Skeletal muscle cell (primary cell): Measurements from ENCODE around the gene SPRR3.

ENCODE experiments used
- DNase-seq: peaks from one replicate; pipeline ENCODE4 v3.0.0-alpha.2; 2010; ENCODE audit warnings: low read depth
- H3K4me3 ChIP-seq: 2 replicates; pipeline ENCODE4 v1.5.1; 2011; ENCODE audit warnings: low read depth, mild to moderate bottlenecking, control low read depth, low read length, moderate library complexity

The SPRR3 gene

DNA sequence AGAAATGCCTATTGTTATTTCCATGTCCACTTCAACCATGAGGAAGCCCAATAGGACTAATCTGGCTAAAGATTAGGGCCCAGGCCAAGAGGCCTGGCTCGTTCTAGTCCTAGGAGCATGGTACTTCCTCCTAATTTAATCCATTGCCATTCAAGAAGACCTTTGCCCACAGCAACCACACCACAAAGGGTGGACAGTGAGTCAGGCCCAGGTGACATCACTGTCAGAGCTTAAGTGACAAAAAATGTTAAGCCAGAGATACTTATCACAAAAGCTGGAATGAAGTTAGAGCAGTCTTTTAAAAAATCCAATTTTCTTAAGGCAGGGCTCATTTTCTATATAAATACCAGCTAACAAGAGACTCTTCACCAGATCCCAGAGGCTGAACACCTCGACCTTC is at the start of gene SPRR3:
TSS of gene SPRR3 (plus strand) at position 368 of the 400 bp plus-strand sequence. CDS start 1,272 bp downstream, outside the sequence.
- H3K4me3 ChIP-seq, result no peak within 1 kb of the TSS
- no peak for DNase-seq

- no peak for DNase-seq
- no peak overlapping the region for H3K4me3 ChIP-seq
These were observed 47.8 kb upstream of the SPRR3 start for GRCh38 chr1:152953761-152954160.

- H3K4me3 ChIP-seq, result no peak overlapping the region
- no peak for DNase-seq
These were observed 47.1 kb upstream of the SPRR3 start for GRCh38 chr1:152954436-152954835.

DNA sequence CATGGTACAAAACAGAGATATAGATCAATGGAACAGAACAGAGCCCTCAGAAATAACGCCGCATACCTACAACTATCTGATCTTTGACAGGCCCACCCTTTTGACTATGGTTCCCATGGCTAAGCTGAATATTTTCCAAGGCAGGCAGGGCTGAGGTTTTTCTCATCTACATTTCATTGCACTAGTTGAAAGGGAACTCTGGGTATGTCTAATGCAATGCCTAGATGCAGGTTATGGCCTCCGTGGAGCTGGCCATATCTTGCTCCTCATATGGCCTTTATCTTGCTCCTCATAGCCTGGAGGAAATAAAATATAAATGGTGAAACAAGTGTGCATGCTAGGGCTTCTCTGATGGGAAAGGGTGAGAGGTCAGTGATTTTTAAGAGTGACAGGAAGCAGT is 44.0 kb upstream of the SPRR3 start:
- DNase-seq, result no peak
- H3K4me3 ChIP-seq, result no peak overlapping the region

DNA sequence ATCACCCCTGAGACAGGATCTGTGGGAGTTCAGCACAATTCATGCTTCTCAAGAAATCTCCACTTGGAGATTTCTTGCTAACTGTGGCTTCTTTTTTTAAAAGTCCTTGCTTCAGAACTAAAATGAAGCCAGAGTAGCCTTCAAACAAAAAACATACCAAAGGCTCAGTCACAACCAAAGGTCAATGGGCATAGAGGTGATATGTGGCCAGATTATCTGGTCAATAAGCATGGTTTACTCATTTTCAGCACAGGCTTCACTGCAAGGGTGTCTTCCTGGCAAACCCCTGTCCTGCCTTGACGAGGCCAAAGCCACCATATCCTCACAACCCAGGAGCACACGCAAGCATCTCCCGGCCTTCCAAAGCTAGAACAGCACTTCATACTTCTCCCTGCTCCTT is 42.3 kb upstream of the SPRR3 start:
- no peak for DNase-seq
- no peak overlapping the region for H3K4me3 ChIP-seq

- no peak for DNase-seq
- no peak overlapping the region for H3K4me3 ChIP-seq
These were observed 41.6 kb upstream of the SPRR3 start for GRCh38 chr1:152959801-152960451.

DNA sequence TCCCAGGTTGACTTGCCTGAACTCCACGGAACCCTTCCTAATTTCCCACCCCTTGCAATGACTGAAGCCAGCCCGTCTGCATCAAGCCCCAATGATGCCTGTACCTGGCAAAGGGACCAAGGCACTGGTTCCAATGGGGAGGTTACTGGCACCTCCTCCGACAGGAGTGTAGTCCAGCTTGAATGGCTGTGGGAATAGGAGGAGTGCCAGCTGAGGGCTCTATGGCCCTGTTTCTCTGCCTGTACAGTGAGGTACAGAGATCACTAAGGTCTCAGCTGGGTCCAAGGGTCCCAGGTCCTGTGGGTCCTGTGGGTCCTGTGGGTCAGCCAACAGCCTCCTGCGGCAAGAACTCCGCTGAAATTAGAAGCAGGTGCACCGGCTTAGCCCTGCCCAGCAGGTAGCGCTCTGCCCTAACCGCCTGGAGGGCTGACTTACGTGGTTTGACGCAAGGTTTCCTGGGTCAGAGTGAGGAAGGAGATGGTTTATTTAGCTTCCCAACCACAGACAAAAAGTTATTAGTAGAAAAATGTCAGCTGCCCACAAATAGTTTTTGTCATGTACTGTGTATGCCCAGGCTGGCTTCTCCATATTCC is 41.0 kb upstream of the SPRR3 start:
- no peak for DNase-seq
- H3K4me3 ChIP-seq, result no peak overlapping the region

DNA sequence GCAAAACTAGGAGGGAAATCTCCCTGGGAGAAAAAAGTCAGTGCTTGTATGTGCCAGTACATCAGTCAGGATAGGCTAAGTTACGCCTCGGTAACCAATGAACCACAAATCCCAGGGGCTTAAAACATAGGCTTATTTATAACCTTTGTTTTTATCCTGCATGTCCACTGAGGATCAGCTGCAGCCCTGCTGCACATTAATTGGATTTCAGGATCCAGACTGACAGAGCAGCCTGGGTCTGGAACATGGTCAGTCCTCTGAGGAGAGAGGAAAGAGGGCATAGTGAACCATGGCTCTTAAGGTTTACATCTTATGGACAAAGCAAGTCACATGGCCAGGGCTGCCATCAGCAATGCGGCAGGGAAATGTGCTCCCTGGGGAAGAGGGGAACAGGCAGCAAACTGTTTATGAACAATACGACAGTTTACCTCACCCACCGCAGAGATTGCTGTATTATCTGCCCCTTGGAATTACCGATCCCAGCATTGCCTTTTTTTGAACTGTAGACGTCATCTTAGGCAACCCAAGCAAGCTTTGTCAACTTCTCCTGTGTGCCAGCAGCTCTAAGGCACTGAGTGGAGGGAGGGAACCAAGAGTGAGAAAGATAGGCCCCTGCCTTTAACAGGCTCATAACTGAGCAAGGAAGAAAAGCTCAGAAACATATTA is 40.2 kb upstream of the SPRR3 start:
- H3K4me3 ChIP-seq, result no peak overlapping the region
- DNase-seq, result no peak

GRCh38 chr1:152962876-152963415 is 38.6 kb upstream of the SPRR3 start:
- no peak for DNase-seq
- no peak overlapping the region for H3K4me3 ChIP-seq

- DNase-seq, result no peak
- no peak overlapping the region for H3K4me3 ChIP-seq
These were observed 37.0 kb upstream of the SPRR3 start for GRCh38 chr1:152964536-152964935.

DNA sequence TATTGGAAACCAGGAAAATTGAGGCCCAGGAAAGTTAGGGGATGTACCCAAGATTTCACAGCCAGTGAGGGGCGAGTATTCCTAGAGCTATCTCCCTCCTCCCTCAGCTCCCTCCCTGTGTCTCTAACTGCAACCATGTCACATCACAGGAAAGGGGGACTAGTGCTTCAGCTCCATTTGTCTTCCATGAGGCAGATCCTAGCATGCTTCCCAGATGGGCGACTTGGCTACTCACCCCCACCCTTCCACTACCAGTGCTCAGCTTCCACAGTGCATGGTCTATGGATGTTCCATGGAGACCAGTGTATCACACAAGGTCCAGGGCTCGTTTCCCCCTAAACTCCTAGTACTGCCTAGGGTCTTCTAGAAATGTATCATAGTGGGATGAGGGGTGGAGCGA is 35.7 kb upstream of the SPRR3 start:
- no peak overlapping the region for H3K4me3 ChIP-seq
- no peak for DNase-seq

DNA sequence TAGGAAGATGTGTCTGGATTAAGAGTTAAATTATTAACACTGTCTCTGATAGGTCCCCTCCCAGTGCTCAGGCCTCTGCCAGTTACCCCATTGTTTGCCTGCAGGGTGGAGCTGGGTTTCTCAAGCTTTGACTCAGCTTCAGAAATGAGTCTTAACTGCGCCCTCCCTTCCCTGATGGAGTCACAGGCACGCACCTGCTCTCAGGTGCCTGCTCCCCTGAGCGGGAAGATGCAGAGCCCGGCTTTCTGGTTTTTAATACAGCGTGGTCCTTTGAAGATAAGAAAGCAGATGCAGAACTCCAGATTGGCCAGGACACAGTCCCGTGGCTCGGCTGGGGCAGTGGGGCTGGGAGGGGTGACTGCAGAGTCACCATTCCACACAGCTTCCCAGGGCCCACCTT is 34.3 kb upstream of the SPRR3 start:
- DNase-seq, result no peak
- H3K4me3 ChIP-seq, result no peak overlapping the region

GRCh38 chr1:152968248-152968647 is 33.3 kb upstream of the SPRR3 start:
- DNase-seq, result no peak
- H3K4me3 ChIP-seq, result no peak overlapping the region

- no peak overlapping the region for H3K4me3 ChIP-seq
- no peak for DNase-seq
These were observed 32.5 kb upstream of the SPRR3 start for GRCh38 chr1:152969036-152969435.

DNA sequence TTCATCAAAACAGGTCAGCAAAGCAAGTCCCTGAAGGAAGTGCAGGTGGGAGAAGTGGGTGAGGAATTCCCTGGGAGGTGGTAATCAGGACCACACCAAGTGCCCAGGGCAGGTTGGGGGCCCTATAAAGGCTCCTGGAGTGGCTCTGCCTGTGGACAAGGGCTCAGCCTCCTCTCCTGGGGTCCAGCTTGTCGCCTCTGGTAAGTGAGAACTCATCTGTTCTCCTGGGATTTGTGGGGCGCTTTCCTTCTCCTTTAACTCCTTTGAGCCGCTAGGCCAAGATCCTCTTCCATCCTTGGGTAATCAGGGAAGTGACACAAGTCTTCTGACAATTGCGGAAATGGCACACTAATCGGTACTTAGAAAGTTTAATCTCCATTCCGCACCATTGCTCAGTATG is 31.1 kb upstream of the SPRR3 start, which contains the start of gene SPRR4:
TSS of gene SPRR4 (plus strand) at position 154 of the 400 bp plus-strand sequence. CDS start 1,243 bp downstream, outside the sequence.
- H3K4me3 ChIP-seq, result no peak within 1 kb of the TSS

GRCh38 chr1:152972196-152972886 is 29.2 kb upstream of the SPRR3 start:
- DNase-seq, result no peak

More for the DNA sequence above, 31.1 kb upstream of the SPRR3 start, which contains the start of gene SPRR4:
- DNase-seq, result no peak

DNA sequence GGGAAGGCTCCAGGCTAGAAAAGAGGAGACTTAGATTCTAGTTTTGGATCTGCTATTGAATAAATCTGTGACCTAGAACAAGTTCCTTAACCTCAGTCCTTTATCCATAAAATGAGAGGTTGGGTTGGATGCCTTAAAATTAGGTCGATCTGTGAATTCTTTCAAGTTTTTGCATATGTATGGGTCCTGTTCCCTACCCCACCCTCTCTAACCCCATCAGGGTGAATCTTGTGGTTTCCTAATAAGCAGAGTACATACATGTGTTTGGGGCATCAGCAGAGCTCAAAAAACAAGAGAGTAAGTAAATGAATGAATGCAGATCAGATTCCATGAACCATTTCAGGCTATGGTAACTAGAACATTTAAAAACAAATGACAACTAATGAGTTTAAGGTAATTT is 24.9 kb upstream of the SPRR3 start:
- DNase-seq, result no peak
- H3K4me3 ChIP-seq, result no peak overlapping the region

More at GRCh38 chr1:152972196-152972886, 29.2 kb upstream of the SPRR3 start:
- no peak overlapping the region for H3K4me3 ChIP-seq

GRCh38 chr1:152977614-152978013 is 23.9 kb upstream of the SPRR3 start:
- H3K4me3 ChIP-seq, result no peak overlapping the region
- no peak for DNase-seq

DNA sequence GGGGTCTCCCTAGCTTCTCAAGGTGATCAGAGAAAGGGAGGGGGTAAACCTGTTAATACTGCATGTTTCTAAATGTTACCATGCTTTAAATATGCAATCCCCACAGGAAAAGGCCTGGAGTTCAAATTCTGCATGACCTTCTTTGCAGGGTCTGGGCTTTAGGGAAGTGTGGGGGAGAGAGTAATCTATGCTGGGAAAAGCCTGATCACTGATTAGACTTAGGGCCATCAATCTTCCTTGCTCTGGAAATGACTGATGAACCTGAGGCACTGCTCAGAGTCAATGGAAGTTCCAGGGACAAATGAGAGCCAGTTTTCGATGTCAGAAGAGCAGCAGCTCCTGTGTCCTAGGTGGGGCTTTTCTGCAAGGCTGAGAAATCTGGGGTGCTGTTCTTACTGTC is 20.9 kb upstream of the SPRR3 start:
- no peak for DNase-seq

More for the DNA sequence above, 20.9 kb upstream of the SPRR3 start:
- no peak overlapping the region for H3K4me3 ChIP-seq
